Caki2 (cell line): ENCODE data around the gene GPR155. TPM values are rescaled to one million over a fixed set of nuclear protein-coding genes. Genes with fewer than 3 reads are reported as not detected.
"Not testable (repeated sequence)": the region's sequence is repeated elsewhere in the genome, so short reads cannot be mapped to it uniquely, and the experiment has no call there.

ENCODE experiments used
- DNase-seq: peaks from one replicate; pipeline ENCODE4 v3.0.0-alpha.2; 2015; ENCODE audit warnings: low read depth
- in situ Hi-C: cut with HindIII; loops from 2 replicates; pipeline ENCODE4 v1.10.0; 2016; ENCODE audit warnings: low sequenced_read_pairs, low pct_unique_long_range_greater_than_20kb, mixed read lengths
- total RNA-seq: library from RNA; depleted of rRNA; stranded (reverse); fragments of >200 nt; shearing (Covaris generic); gene quantifications from 2 replicates; pipeline ENCODE4 v1.2.3, GENCODE V29; 2014; ENCODE audit warnings: low replicate concordance

The GPR155 gene
- total RNA-seq, 1 experiment from 2014 or later = 0.64 TPM

DNA sequence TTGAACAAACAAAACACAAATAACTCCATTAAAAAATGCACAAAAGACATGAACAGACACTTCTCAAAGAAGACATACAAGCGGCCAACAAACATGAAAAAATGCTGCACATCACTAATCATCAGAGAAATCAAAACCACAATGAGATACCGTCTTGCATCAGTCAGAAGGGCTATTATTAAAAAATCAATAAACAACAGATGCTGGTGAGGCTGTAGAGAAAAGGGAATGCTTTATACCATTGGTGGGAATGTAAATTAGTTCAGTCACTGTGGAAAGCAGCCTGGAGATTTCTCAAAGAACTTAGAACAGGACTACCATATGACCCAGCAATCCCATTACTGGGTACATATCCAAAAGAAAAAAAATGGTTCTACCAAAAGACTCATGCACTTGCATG is 37.8 kb downstream of the GPR155 start:
- in situ Hi-C loops = no loop called here
- no peak for DNase-seq

DNA sequence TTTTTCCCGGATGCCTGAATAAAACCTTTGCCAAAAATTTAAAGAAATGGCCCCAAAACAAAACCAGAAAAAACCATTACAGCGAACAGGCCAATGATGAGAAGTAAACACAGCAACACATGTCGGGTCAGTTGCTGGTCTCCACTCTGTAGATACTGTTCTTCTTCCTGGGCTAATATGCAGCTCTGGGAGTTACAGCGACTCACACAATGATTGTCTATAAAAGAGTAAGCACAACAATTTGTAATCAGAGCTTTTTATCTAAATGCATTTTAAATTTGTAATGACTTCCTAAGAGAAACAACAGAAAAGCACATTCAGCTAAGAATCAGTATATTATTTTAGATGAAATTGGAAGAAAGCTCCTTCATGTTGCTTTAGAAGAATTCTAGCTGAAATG is 40.3 kb downstream of the GPR155 start:
- in situ Hi-C loops = no loop called here
- no peak for DNase-seq

- in situ Hi-C loops = no loop called here
- DNase-seq = no peak
These were observed 41.6 kb downstream of the GPR155 start for GRCh38 chr2:174445248-174445647.

- DNase-seq = no peak
- in situ Hi-C loops = no loop called here
These were observed 42.1 kb downstream of the GPR155 start for GRCh38 chr2:174444761-174445160.

- in situ Hi-C loops = no loop called here
- peak; percentile 70 for DNase-seq
These were observed 44.0 kb downstream of the GPR155 start for GRCh38 chr2:174442546-174443510.

DNA sequence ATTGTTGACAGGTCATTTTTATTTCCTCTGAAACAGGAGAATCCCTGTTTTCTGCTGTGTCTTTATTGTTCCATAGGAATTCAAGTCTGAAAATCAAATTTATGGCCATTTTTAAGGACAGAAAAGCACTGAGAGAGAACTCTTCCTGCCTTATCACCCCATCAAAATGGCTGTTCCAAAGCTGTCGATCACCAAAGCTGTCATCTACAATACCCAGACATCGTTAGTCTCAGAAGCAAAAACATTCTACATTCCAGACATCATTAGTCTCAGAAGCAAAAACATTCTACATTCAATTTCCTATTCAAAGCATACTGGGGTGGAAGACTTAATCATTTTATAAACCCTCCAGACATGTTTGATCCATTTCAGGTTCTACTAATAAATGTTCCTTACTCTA is 46.9 kb downstream of the GPR155 start:
- no peak for DNase-seq
- in situ Hi-C loops = no loop called here

DNA sequence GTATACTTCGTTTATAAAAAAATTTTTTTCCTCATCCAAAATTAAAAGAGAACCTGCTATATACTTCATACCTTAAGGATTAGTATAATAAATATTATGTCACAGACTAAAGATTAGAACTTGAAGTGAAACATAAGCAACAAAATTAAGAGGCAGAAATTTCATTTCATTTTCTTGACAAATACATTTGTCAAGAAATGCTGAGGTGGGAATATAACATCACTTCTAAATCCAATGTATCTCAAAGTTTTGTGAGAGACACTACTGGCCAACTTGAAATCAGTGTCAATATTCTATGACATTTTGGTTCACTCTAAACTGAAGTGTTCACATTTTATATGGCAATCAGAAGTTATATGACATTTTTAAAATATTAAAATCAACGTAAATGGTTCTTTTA is 47.5 kb downstream of the GPR155 start:
- in situ Hi-C loops = no loop called here
- no peak for DNase-seq

GRCh38 chr2:174438146-174438886 is 48.5 kb downstream of the GPR155 start:
- DNase-seq = no peak
- in situ Hi-C loops = no loop called here

DNA sequence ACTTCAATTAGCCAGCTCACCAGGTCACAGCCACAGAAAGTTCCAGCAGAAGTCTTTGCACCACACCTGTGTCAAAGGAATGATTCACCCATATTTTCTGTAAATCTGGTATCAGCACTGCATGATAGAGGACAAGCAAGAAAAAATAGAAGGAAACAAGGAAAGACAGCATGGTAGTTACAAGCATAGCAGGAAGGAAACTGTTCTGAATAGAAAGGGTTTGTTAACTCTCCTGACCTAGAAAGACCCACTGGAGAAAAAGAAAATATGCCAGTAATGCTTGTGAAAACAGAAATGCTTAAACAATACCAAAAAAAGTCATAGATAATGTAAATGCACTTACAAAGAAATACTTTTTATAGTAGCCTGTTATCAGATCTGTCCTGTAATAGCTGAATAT is 50.5 kb downstream of the GPR155 start:
- DNase-seq = no peak
- in situ Hi-C loops = no loop called here

- in situ Hi-C loops = no loop called here
- no peak for DNase-seq
These were observed 54.9 kb downstream of the GPR155 start for GRCh38 chr2:174431902-174432301.

- no peak for DNase-seq
- in situ Hi-C loops = no loop called here
These were observed 56.8 kb downstream of the GPR155 start for GRCh38 chr2:174430066-174430465.

DNA sequence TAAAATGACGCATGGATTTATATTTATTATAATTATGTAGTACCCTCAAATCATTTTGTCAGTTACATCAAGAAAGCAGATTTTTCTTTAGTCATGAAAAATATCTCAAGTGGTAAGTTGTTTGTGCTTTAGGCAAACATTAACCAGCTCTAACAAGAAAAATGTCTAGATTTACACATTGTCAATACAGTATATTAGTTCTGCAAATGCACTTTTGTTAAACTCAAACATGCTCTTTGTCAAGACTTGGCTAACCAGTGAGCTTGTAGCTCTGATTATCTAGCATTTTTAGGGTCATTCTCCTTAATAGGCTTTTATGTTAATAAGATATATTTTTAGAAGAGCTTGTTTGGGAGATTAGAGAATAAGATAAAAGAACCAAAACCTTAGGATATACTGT is 58.6 kb downstream of the GPR155 start:
- no peak for DNase-seq
- in situ Hi-C loops = no loop called here

GRCh38 chr2:174412256-174412655 is 74.6 kb downstream of the GPR155 start:
- in situ Hi-C loops = no loop called here
- DNase-seq = no peak

- in situ Hi-C loops, DNase-seq: not testable (repeated sequence)
These were observed 76.8 kb downstream of the GPR155 start for GRCh38 chr2:174410039-174410438.

DNA sequence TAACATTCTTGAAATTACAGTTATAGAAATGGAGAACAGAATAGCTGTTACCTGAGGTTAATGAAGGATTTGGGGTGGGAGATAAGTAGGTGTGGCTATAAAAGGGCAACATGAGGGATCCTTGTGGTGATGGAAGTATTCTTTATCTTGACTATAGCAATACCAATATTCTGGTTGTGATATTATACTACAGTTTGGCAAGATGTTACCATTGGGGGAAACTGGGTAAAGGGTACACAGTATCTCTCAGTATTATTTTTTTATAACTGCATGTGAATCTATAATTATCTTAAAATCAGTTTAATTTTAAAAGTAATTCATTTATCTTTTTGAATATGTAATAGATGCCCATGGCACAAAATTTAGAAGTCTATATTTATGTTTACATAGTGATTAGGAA is 83.2 kb downstream of the GPR155 start:
- in situ Hi-C loops = no loop called here
- no peak for DNase-seq

GRCh38 chr2:174400853-174401252 is 86.0 kb downstream of the GPR155 start:
- no peak for DNase-seq
- in situ Hi-C loops = no loop called here

DNA sequence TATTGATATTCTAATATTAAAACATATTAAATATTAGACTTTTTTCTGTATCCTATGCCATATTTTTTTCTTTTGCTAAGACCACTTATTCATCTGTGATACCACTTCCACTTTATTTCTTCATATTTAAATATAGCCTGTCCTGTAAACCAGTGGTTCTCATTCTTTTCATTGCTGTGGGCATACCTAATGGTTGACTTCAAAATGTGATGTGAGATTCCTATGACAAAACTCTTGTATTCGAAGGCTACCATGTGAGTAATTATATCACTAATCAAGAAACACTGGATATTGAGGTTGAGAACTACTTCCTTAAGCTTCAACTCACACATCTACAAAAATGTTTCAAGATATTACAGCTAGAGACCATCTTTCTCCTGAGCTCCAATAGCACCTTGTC is 87.7 kb downstream of the GPR155 start:
- in situ Hi-C loops = no loop called here
- no peak for DNase-seq

GRCh38 chr2:174397773-174398172 is 89.1 kb downstream of the GPR155 start:
- DNase-seq = no peak
- in situ Hi-C loops = no loop called here

DNA sequence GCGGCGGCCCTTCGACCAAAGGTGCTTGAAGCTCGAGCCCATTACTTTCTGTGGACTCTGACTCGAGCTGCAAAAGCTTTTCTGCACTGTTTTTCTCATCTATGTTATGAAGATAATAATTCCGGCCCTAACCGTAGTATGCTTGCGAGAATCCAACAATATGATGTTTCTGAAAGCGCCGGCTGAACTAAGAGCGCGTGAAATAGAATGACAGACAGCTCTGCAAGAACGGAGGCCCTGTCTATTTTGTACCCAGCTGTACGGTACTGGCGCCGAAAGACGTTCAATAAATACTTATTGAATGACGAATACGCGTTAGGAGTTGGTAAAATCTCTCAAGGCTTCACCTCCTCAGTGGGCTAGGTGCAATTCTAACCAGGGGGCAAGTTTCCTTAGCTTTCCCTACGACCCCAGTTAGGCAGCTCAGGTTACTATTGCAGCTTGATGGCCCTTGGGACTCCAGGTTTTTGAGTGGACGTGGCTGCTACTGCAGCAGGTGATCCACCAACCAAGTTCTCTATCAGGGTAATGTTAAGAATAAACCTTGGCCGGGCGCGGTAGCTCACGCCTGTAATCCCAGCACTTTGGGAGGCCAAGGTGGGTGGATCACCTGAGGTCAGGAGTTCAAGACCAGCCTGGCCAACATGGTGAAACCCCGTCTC is 90.7 kb downstream of the GPR155 start:
- no peak for DNase-seq
- in situ Hi-C loops = no loop called here
